HCT116 (cell line): ENCODE data around the gene PPHLN1. TPM values are rescaled to one million over a fixed set of nuclear protein-coding genes. Genes with fewer than 3 reads are reported as not detected.
A peak's percentile ranks its signal among the peaks of the same experiment; 100 is the strongest.

Experiments
- ATAC-seq: fragments of 200-7000 bp; cut with Tn5 transposase; 2 replicates; pipeline ENCODE4 v1.9.1; 2020; ENCODE audit warnings: mild to moderate bottlenecking, moderate library complexity
- BruUV-seq: library from RNA; stranded (reverse); fragments of 400-500 nt; replicated peaks from 2 replicates; lab custom pipeline; 2021; lab: Mats Ljungman, UMichigan
- CTCF ChIA-PET: fragments of 300-600 bp; sonication (Branson Sonifier 250); formaldehyde crosslinking; loops from one replicate; lab custom pipeline; 2021; ENCODE audit warnings: antibody characterized with exemption; lab: Charles Lee
- POLR2A ChIA-PET: fragments of 300-600, 350-600 bp; sonication (Branson Sonifier 250); formaldehyde crosslinking; loops from one replicate; lab custom pipeline; 2021; ENCODE audit warnings: antibody characterized with exemption; lab: Charles Lee
- RAD21 ChIA-PET, 2 experiments: fragments of 300-600 bp; sonication (Branson Sonifier 250); formaldehyde crosslinking; loops; one replicate each; lab custom pipeline; 2023; ENCODE audit warnings: low total read pairs in 2 of 2; ENCODE audit not compliant: uncharacterized antibody in 2 of 2, unreplicated experiment in 2 of 2, low non-redundant PET in 1 of 2; lab: Charles Lee
- DNase-seq: peaks from one replicate; pipeline ENCODE4 v3.0.0-alpha.2; 2010; ENCODE audit warnings: low read depth, low spot score
- H2AFZ ChIP-seq: fragments of 200-600 bp; shearing (Covaris generic), sonication (generic); 2 replicates; pipeline ENCODE4 v1.6.1; 2017; ENCODE audit warnings: low read depth, mixed run types, mixed read lengths, antibody characterized with exemption, low read length; ENCODE audit not compliant: poor library complexity, severe bottlenecking
- H3K27ac ChIP-seq: 2 replicates; pipeline ENCODE4 v1.5.1; 2012; ENCODE audit warnings: low read depth, low read length
- H3K27me3 ChIP-seq: fragments of 200-600 bp; sonication (generic); 2 replicates; pipeline ENCODE4 v1.6.1; 2016; ENCODE audit warnings: mixed run types, low read length, mixed read lengths; ENCODE audit not compliant: insufficient read depth
- H3K36me3 ChIP-seq, 2 experiments: fragments of 200-500 bp in 1 of 2; fragments of 200-600 bp in 1 of 2; sonication (Bioruptor generic) in 1 of 2; sonication (generic) in 1 of 2; 2 replicates each; pipeline versions ENCODE4 v1.5.1 to v1.6.1; 2014 to 2016; ENCODE audit warnings: low read length in 2 of 2, inconsistent platforms in 1 of 2, mixed read lengths in 1 of 2, mixed run types in 1 of 2; ENCODE audit not compliant: insufficient read depth in 2 of 2, control insufficient read depth in 1 of 2
- H3K4me1 ChIP-seq, 2 experiments: fragments of 200-600 bp in 1 of 2; sonication (generic) in 1 of 2; 2 replicates each; pipeline versions ENCODE4 v1.5.1 to v1.6.1; 2012 to 2017; ENCODE audit warnings: low read length in 2 of 2, inconsistent platforms in 1 of 2, mild to moderate bottlenecking in 1 of 2, mixed read lengths in 1 of 2, mixed run types in 1 of 2, moderate library complexity in 1 of 2; ENCODE audit not compliant: insufficient read depth in 2 of 2, control insufficient read depth in 1 of 2
- H3K4me2 ChIP-seq: fragments of 200-600 bp; sonication (generic); 2 replicates; pipeline ENCODE4 v1.6.1; 2017; ENCODE audit warnings: mixed run types, low read length, mixed read lengths
- H3K4me3 ChIP-seq, 2 experiments: fragments of 200-600 bp in 1 of 2; sonication (generic) in 1 of 2; replicated peaks in 1 of 2; 2 replicates each; pipeline ENCODE4 v1.5.1; 2011 to 2016; ENCODE audit warnings: low read length in 2 of 2, control low read depth in 1 of 2, low read depth in 1 of 2, mild to moderate bottlenecking in 1 of 2, mixed read lengths in 1 of 2, mixed run types in 1 of 2
- H3K79me2 ChIP-seq: fragments of 200-600 bp; sonication (generic); 2 replicates; pipeline ENCODE4 v1.6.1; 2017; ENCODE audit warnings: mild to moderate bottlenecking, mixed run types, low read length, moderate library complexity, mixed read lengths; ENCODE audit not compliant: insufficient read depth
- H3K9ac ChIP-seq: fragments of 200-600 bp; sonication (generic); 2 replicates; pipeline ENCODE4 v1.6.1; 2016; ENCODE audit warnings: low read length, mixed read lengths
- H3K9me2 ChIP-seq: fragments of 200-600 bp; sonication (generic), shearing (Covaris generic); 2 replicates; pipeline ENCODE4 v1.6.1; 2017; ENCODE audit warnings: mixed run types, mild to moderate bottlenecking, moderate library complexity; ENCODE audit not compliant: insufficient read depth
- H3K9me3 ChIP-seq, 2 experiments: fragments of 200-500 bp in 1 of 2; fragments of 200-600 bp in 1 of 2; sonication (Bioruptor generic) in 1 of 2; sonication (generic) in 1 of 2; 2 replicates each; pipeline ENCODE4 v1.6.1; 2014 to 2017; ENCODE audit warnings: low read length in 2 of 2, mixed read lengths in 2 of 2, inconsistent platforms in 1 of 2, low read depth in 1 of 2, mild to moderate bottlenecking in 1 of 2, mixed run types in 1 of 2, moderate library complexity in 1 of 2; ENCODE audit not compliant: control insufficient read depth in 1 of 2, insufficient read depth in 1 of 2
- H4K20me1 ChIP-seq: fragments of 200-600 bp; sonication (generic), shearing (Covaris generic); 2 replicates; pipeline ENCODE4 v1.6.1; 2017; ENCODE audit warnings: mixed run types, mild to moderate bottlenecking, moderate library complexity; ENCODE audit not compliant: insufficient read depth
- CBX3 ChIP-seq: IDR thresholded peaks from 2 replicates; pipeline ENCODE4 v1.6.1; 2012; ENCODE audit warnings: low read depth
- CEBPB ChIP-seq: IDR thresholded peaks from 2 replicates; pipeline ENCODE4 v1.6.1; 2012; ENCODE audit warnings: low read depth
- ELF1 ChIP-seq: IDR thresholded peaks from 2 replicates; pipeline ENCODE4 v1.6.1; 2012; ENCODE audit warnings: low read depth, borderline replicate concordance
- EZH2 ChIP-seq: fragments of 200-600 bp; sonication (generic); IDR thresholded peaks from 2 replicates; pipeline ENCODE4 v1.6.1; 2017; ENCODE audit warnings: antibody characterized with exemption, mixed run types
- FOSL1 ChIP-seq: IDR thresholded peaks from 2 replicates; pipeline ENCODE4 v1.6.1; 2012; ENCODE audit warnings: low read depth
- JUND ChIP-seq: IDR thresholded peaks from 2 replicates; pipeline ENCODE4 v1.6.1; 2012
- POLR2A ChIP-seq: IDR thresholded peaks from 2 replicates; pipeline ENCODE4 v1.7.0; 2011; ENCODE audit warnings: borderline replicate concordance; ENCODE audit not compliant: insufficient read depth, insufficient read length; ENCODE audit errors: extremely low read depth
- POLR2AphosphoS5 ChIP-seq: IDR thresholded peaks from 2 replicates; pipeline ENCODE4 v1.6.1; 2011; ENCODE audit warnings: mild to moderate bottlenecking, low read depth, low read length, moderate library complexity
- RAD21 ChIP-seq: IDR thresholded peaks from 2 replicates; pipeline ENCODE4 v1.6.1; 2012; ENCODE audit warnings: low read depth, mild to moderate bottlenecking
- SIN3A ChIP-seq: IDR thresholded peaks from 2 replicates; pipeline ENCODE4 v1.6.1; 2012; ENCODE audit warnings: low read depth
- SP1 ChIP-seq: IDR thresholded peaks from 2 replicates; pipeline ENCODE4 v1.6.1; 2012; ENCODE audit warnings: low read depth
- SRF ChIP-seq: IDR thresholded peaks from 2 replicates; pipeline ENCODE4 v1.6.1; 2012; ENCODE audit warnings: low read depth
- ZNF274 ChIP-seq: fragments of 200-500 bp; sonication (Bioruptor generic); IDR thresholded peaks from 2 replicates; pipeline ENCODE4 v1.6.1; 2014; ENCODE audit warnings: mild to moderate bottlenecking, low read depth, low read length, inconsistent platforms
- intact Hi-C: fragments of 100-400 bp; cut with micrococcal nuclease; formaldehyde crosslinking; loops from 2 replicates; pipeline ENCODE4 v1.10.0; 2022
- total RNA-seq: library from RNA; stranded (reverse); gene quantifications from one replicate; pipeline ENCODE4 v1.2.1, GENCODE V29; 2021; ENCODE audit not compliant: unreplicated experiment
- TF ChIP-seq, protein P1 (sequence below): IDR thresholded peaks from 2 replicates; pipeline ENCODE4 v1.6.1; 2012; ENCODE audit warnings: low read depth
- TF ChIP-seq, protein P2 (sequence below): IDR thresholded peaks from 2 replicates; pipeline ENCODE4 v1.6.1; 2012

Gene PPHLN1
- total RNA-seq, 1 experiment from 2014 or later, result 57.4 TPM

DNA sequence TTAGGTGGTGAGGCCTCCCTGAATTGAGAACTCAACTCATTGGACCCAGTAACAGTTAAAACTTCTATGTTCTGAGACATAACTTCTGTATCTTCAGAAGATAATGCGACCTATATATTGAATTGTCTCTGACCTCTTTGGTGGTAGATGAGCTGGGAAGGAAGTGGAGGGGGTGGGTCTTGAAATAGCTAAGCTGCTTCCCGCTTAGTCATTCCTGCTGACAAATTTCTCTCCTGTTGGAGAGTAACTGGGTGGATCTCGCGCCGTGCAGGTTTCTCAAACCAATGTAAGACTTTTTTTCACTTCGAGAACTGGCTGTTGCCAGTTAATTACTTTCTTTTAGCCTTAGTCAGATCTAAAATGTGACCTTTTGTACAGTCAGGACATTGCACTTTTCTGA is 100.8 kb downstream of the PPHLN1 start (continued):
- TF ChIP-seq JUND (peak; percentile 12; the same call in 1 of the 2 replicates), RAD21 (no peak)

DNA sequence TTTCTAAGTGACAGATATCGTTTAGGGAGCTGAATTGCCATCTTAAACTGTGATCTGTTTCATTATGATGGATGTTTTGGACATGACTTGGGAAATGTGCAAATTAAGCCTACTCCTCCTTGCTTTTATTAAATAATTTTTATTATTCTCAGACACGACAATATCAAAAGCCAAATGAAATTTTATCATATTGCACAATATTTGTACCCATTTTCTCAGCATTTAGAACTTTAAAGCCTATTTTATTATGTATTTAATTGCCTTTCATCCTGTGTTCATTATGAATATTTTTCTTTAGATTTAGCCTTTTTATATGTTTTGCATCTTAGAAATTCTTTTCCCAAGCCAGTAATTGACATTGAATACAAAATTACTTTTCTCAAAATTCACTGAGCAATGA is 102.9 kb downstream of the PPHLN1 start:
- Histone ChIP-seq H2AFZ (no peak overlapping the region), H3K9me3 (no peaks in the 10 kb centered on the region), H3K4me3 (no peak overlapping the region), H3K27ac (no peak overlapping the region), H3K79me2 (0 out of 2 replicates have a peak, but pooled peaks cover 8% of the 10 kb centered on the region), H4K20me1 (no peaks in the 10 kb centered on the region), H3K9ac (no peak overlapping the region), H3K4me1 (peaks cover 9 to 20% of the 10 kb centered on the region in 2 experiments; a peak in 3 of 4 replicates), H3K36me3 (no peaks in the 10 kb centered on the region), H3K4me2 (no peak overlapping the region), H3K9me2 (no peaks in the 10 kb centered on the region), H3K27me3 (no peaks in the 10 kb centered on the region)
- intact Hi-C loops, result no loop called here
- DNase-seq, result no peak
- no TSS peak for BruUV-seq
- no peak for TF ChIP-seq CBX3
- TF ChIP-seq JUND, result no peak
- no peak for TF ChIP-seq POLR2AphosphoS5
- no peak for TF ChIP-seq CEBPB
- no peak for TF ChIP-seq SRF
- no peak for TF ChIP-seq EZH2
- TF ChIP-seq POLR2A, result no peak
- no peak for TF ChIP-seq RAD21
- no peak for TF ChIP-seq ZNF274
- no peak for TF ChIP-seq SIN3A
- TF ChIP-seq, protein P1, sequence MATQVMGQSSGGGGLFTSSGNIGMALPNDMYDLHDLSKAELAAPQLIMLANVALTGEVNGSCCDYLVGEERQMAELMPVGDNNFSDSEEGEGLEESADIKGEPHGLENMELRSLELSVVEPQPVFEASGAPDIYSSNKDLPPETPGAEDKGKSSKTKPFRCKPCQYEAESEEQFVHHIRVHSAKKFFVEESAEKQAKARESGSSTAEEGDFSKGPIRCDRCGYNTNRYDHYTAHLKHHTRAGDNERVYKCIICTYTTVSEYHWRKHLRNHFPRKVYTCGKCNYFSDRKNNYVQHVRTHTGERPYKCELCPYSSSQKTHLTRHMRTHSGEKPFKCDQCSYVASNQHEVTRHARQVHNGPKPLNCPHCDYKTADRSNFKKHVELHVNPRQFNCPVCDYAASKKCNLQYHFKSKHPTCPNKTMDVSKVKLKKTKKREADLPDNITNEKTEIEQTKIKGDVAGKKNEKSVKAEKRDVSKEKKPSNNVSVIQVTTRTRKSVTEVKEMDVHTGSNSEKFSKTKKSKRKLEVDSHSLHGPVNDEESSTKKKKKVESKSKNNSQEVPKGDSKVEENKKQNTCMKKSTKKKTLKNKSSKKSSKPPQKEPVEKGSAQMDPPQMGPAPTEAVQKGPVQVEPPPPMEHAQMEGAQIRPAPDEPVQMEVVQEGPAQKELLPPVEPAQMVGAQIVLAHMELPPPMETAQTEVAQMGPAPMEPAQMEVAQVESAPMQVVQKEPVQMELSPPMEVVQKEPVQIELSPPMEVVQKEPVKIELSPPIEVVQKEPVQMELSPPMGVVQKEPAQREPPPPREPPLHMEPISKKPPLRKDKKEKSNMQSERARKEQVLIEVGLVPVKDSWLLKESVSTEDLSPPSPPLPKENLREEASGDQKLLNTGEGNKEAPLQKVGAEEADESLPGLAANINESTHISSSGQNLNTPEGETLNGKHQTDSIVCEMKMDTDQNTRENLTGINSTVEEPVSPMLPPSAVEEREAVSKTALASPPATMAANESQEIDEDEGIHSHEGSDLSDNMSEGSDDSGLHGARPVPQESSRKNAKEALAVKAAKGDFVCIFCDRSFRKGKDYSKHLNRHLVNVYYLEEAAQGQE, result no peak
- no peak for TF ChIP-seq ELF1
- no peak for TF ChIP-seq FOSL1
- TF ChIP-seq SP1, result no peak
- TF ChIP-seq, protein P2, sequence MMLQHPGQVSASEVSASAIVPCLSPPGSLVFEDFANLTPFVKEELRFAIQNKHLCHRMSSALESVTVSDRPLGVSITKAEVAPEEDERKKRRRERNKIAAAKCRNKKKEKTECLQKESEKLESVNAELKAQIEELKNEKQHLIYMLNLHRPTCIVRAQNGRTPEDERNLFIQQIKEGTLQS, result no peak
- ATAC-seq, result no peak
- ChIA-PET POLR2A (no interaction called here), CTCF (no interaction called here), RAD21 (no interaction called here)
